BLaER1 treated with 17β-estradiol and CSF1 and Interleukin-3, amounts not matched to agents 10 nM and 100 nM (cell line): Measurements from ENCODE around the gene SLF2.

Source experiments
- H3K27ac ChIP-seq, 11 experiments: shearing (Covaris generic); formaldehyde crosslinking; 2 replicates each; pipeline ENCODE4 v1.8.1; 2022
- H3K27me3 ChIP-seq, 11 experiments: shearing (Covaris generic); formaldehyde crosslinking; 2 replicates each; pipeline ENCODE4 v1.8.1; 2022
- H3K36me3 ChIP-seq, 11 experiments: shearing (Covaris generic); formaldehyde crosslinking; 2 replicates each; pipeline ENCODE4 v1.8.1; 2022
- H3K4me1 ChIP-seq, 10 experiments: shearing (Covaris generic); formaldehyde crosslinking; 2 replicates each; pipeline ENCODE4 v1.8.1; 2022
- H3K4me2 ChIP-seq, 11 experiments: shearing (Covaris generic); formaldehyde crosslinking; 2 replicates each; pipeline ENCODE4 v1.8.1; 2022
- H3K4me3 ChIP-seq, 10 experiments: shearing (Covaris generic); formaldehyde crosslinking; 2 replicates each; pipeline ENCODE4 v1.8.1; 2022
- H3K9ac ChIP-seq, 11 experiments: shearing (Covaris generic); formaldehyde crosslinking; 2 replicates each; pipeline ENCODE4 v1.8.1; 2022
- H3K9me3 ChIP-seq, 11 experiments: shearing (Covaris generic); formaldehyde crosslinking; replicated peaks in 1 of 11; 2 replicates each; pipeline ENCODE4 v1.8.1; 2022
- H4K20me1 ChIP-seq, 11 experiments: shearing (Covaris generic); formaldehyde crosslinking; 2 replicates each; pipeline ENCODE4 v1.8.1; 2022
- Cebpa-rat ChIP-seq, 11 experiments: shearing (Covaris generic); IDR thresholded peaks; 2 replicates each; pipeline ENCODE4 v1.8.1; 2022

SLF2 gene

GRCh38 chr10:100982916-100983830 is 70.4 kb downstream of the SLF2 start:
- Histone ChIP-seq H3K9me3 (no peaks in the 10 kb centered on the region), H3K4me3 (no peak overlapping the region), H3K27me3 (no peaks in the 10 kb centered on the region), H3K4me1 (peaks cover 14 to 21% (median 20%) of the 10 kb centered on the region in 10 experiments), H3K9ac (no peak overlapping the region; a peak in 1 of 22 replicates), H3K4me2 (no peak overlapping the region), H4K20me1 (peaks cover 0 to 22% (median 5%) of the 10 kb centered on the region in 11 experiments; a peak in 8 of 22 replicates), H3K27ac (no peak overlapping the region), H3K36me3 (peaks cover 50 to 82% (median 68%) of the 10 kb centered on the region in 11 experiments)
- no peak for TF ChIP-seq Cebpa-rat (IDR thresholded peaks at IDR 0.05)

DNA sequence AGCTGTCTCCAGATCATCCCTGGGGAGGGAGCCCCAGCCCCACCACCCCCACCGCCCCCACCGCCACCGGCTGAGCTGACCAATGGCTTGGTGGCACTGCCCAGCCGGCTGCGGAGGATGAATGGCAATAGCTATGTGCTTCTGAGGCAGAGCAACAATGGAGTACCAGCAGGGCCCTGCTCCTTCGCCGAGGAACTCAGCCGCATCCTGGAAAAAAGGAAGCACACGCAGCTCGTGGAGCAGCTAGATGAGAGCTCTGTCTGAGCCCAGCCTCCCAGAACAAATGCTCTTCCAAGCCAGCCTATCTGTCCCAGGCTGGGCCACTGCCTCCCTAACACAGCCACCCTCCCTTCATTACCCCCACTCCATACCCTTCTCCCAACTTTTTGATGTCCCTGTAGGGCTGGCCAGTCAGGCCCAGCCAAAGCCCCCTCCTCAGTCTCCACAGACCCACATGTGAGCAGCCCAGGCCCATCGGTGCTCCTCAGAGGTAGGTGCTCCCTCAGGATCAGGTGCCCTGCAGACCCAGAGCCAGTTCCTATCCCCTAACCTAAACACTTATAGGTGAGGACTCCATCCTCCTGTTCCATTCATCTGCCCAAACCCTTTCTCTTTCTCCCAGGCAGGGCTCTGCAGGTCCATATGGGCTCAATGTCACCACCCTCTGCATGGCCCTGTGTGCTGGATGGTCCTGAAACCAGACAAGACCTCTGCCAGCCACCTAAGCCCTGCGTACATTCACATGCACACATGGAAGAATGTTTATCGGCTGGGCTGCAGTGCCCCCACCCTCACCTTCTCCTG is 71.3 kb downstream of the SLF2 start:
- peaks cover 0 to 31% (median 10%) of the 10 kb centered on the region in 11 experiments; a peak in 12 of 22 replicates for H4K20me1 ChIP-seq

GRCh38 chr10:100984672-100985177 is 72.0 kb downstream of the SLF2 start:
- H4K20me1 ChIP-seq = peaks cover 0 to 37% (median 16%) of the 10 kb centered on the region in 11 experiments; a peak in 13 of 22 replicates
- no peak overlapping the region for H3K4me2 ChIP-seq
- H3K4me3 ChIP-seq = no peak overlapping the region
- H3K9me3 ChIP-seq = no peaks in the 10 kb centered on the region
- H3K4me1 ChIP-seq = peaks cover 30 to 37% (median 35%) of the 10 kb centered on the region in 10 experiments
- no peaks in the 10 kb centered on the region for H3K27me3 ChIP-seq
- H3K9ac ChIP-seq = peak overlapping the region in 2 of 11 experiments; percentile 14 to 31; a peak in 2 of 22 replicates
- H3K36me3 ChIP-seq = peaks cover 52 to 82% (median 65%) of the 10 kb centered on the region in 11 experiments
- no peak for TF ChIP-seq Cebpa-rat (IDR thresholded peaks at IDR 0.05)
- H3K27ac ChIP-seq = no peak overlapping the region

More for the DNA sequence above, 71.3 kb downstream of the SLF2 start:
- H3K4me3 ChIP-seq = no peak overlapping the region
- TF ChIP-seq Cebpa-rat (IDR thresholded peaks at IDR 0.05) = no peak
- no peak overlapping the region for H3K27ac ChIP-seq
- H3K9ac ChIP-seq = no peak overlapping the region
- peaks cover 23 to 30% (median 29%) of the 10 kb centered on the region in 10 experiments for H3K4me1 ChIP-seq
- no peak overlapping the region for H3K4me2 ChIP-seq
- H3K9me3 ChIP-seq = no peaks in the 10 kb centered on the region
- no peaks in the 10 kb centered on the region for H3K27me3 ChIP-seq
- H3K36me3 ChIP-seq = peaks cover 50 to 82% (median 67%) of the 10 kb centered on the region in 11 experiments

- peak overlapping the region in 4 of 11 experiments; percentile 4 to 31 (median 14); a peak in 3 of 22 replicates for H3K9ac ChIP-seq
- H3K9me3 ChIP-seq = no peaks in the 10 kb centered on the region
- peak overlapping the region in 3 of 11 experiments; percentile 96 to 98 (median 98); a peak in 1 of 22 replicates for H3K4me2 ChIP-seq
- H3K36me3 ChIP-seq = peaks cover 52 to 82% (median 65%) of the 10 kb centered on the region in 11 experiments
- no peak overlapping the region for H3K27ac ChIP-seq
- peaks cover 36 to 43% (median 41%) of the 10 kb centered on the region in 10 experiments for H3K4me1 ChIP-seq
- H4K20me1 ChIP-seq = peaks cover 0 to 43% (median 22%) of the 10 kb centered on the region in 11 experiments; a peak in 14 of 22 replicates
- H3K4me3 ChIP-seq = no peak overlapping the region
- no peaks in the 10 kb centered on the region for H3K27me3 ChIP-seq
- no peak for TF ChIP-seq Cebpa-rat (IDR thresholded peaks at IDR 0.05)
Measured at GRCh38 chr10:100985336-100985735, 72.6 kb downstream of the SLF2 start.

GRCh38 chr10:100986623-100986951 is 73.8 kb downstream of the SLF2 start:
- Histone ChIP-seq H3K9ac (peak overlapping the region; percentile 78 to 88 (median 84)), H3K4me1 (peaks cover 39 to 50% (median 45%) of the 10 kb centered on the region in 10 experiments), H4K20me1 (peaks cover 0 to 56% (median 34%) of the 10 kb centered on the region in 11 experiments; a peak in 16 of 22 replicates), H3K9me3 (no peaks in the 10 kb centered on the region), H3K36me3 (peaks cover 52 to 82% (median 65%) of the 10 kb centered on the region in 11 experiments), H3K4me3 (peak overlapping the region; percentile 76 to 95 (median 86)), H3K27ac (peak overlapping the region; percentile 38 to 88 (median 77); a peak in 18 of 22 replicates), H3K4me2 (peak overlapping the region; percentile 96 to 100 (median 98)), H3K27me3 (no peaks in the 10 kb centered on the region)
- TF ChIP-seq Cebpa-rat (IDR thresholded peaks at IDR 0.05) = no peak

GRCh38 chr10:100986952-100987684 is 74.4 kb downstream of the SLF2 start, which contains the start of the genes MRPL43 and TWNK:
Gene MRPL43, minus strand, starts transcription at chr10:100987497. Its CDS starts 54 bp downstream, at chr10:100987443.
Gene TWNK, plus strand, starts transcription at chr10:100987543. Its CDS starts 668 bp downstream, at chr10:100988211.
- Histone ChIP-seq H3K27me3 (no peaks in the 10 kb centered on the region), H3K4me2 (peak within 1 kb of the TSS; percentile 96 to 100 (median 98)), H3K27ac (peak within 1 kb of the TSS; percentile 38 to 88 (median 77); a peak in 21 of 22 replicates), H3K9me3 (no peaks in the 10 kb centered on the region), H3K9ac (peak within 1 kb of the TSS; percentile 78 to 88 (median 84)), H3K4me1 (peaks cover 39 to 50% (median 45%) of the 10 kb centered on the region in 10 experiments), H4K20me1 (peaks cover 0 to 60% (median 34%) of the 10 kb centered on the region in 11 experiments; a peak in 16 of 22 replicates), H3K36me3 (peaks cover 54 to 82% (median 68%) of the 10 kb centered on the region in 11 experiments), H3K4me3 (peak within 1 kb of the TSS; percentile 76 to 95 (median 86))
- TF ChIP-seq Cebpa-rat (IDR thresholded peaks at IDR 0.05) = no peak

DNA sequence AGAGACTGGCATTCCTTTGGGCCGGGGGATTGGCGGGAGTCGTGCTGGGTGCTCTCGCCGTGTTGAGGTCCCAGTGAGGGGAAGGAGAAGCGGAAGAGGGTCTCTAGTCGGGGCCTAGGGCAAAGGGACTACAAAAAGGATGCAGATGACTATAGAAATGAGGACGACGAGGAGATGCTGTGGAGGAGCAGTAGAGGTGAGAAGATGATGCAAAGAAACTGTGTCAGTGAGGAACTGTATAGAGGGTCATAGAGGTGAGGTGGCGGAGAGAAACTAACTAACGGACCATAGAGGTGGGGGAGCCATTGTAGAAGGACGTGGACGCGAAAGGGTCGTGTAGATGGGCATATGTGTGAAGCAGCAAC is 74.9 kb downstream of the SLF2 start:
- H3K9ac ChIP-seq = peak overlapping the region; percentile 78 to 88 (median 84)
- peaks cover 54 to 82% (median 67%) of the 10 kb centered on the region in 11 experiments for H3K36me3 ChIP-seq
- peak overlapping the region; percentile 96 to 100 (median 98) for H3K4me2 ChIP-seq
- H3K4me3 ChIP-seq = peak overlapping the region; percentile 76 to 95 (median 86)
- H3K27me3 ChIP-seq = no peaks in the 10 kb centered on the region
- H4K20me1 ChIP-seq = peaks cover 0 to 65% (median 35%) of the 10 kb centered on the region in 11 experiments; a peak in 16 of 22 replicates
- peak overlapping the region; percentile 38 to 88 (median 77); a peak in 21 of 22 replicates for H3K27ac ChIP-seq
- no peak for TF ChIP-seq Cebpa-rat (IDR thresholded peaks at IDR 0.05)
- no peaks in the 10 kb centered on the region for H3K9me3 ChIP-seq
- H3K4me1 ChIP-seq = peaks cover 39 to 50% (median 45%) of the 10 kb centered on the region in 10 experiments
